SK-N-SH (cell line): ENCODE measurements around the gene DYNC1H1. TPM values are rescaled to one million over a fixed set of nuclear protein-coding genes. Genes with fewer than 3 reads are reported as not detected.

Experiments
- CTCF ChIA-PET: fragments of 300-600, 350-600 bp; formaldehyde crosslinking; extraction: SDS; loops from one replicate; lab custom pipeline; 2021; lab: Yijun Ruan, JAX
- POLR2A ChIA-PET: fragments of 350-600 bp; sonication (Branson Sonifier 250); formaldehyde crosslinking; extraction: SDS; loops from one replicate; lab custom pipeline; 2020; ENCODE audit warnings: antibody characterized with exemption, inconsistent platforms; lab: Yijun Ruan, JAX
- DNase-seq: peaks from one replicate; pipeline ENCODE4 v3.0.0; 2012
- H2AFZ ChIP-seq: fragments of 200-600 bp; sonication (generic); 2 replicates; pipeline ENCODE4 v1.8.1; 2016; ENCODE audit warnings: antibody characterized with exemption, mild to moderate bottlenecking, low read depth
- H3F3A ChIP-seq: fragments of 200-600 bp; sonication (generic); replicated peaks from 2 replicates; pipeline ENCODE3; 2016; ENCODE audit warnings: antibody characterized with exemption, mild to moderate bottlenecking; ENCODE audit not compliant: insufficient read depth
- H3K27ac ChIP-seq, 2 experiments: fragments of 200-500 bp in 1 of 2; fragments of 200-600 bp in 1 of 2; sonication (Bioruptor generic) in 1 of 2; sonication (generic), shearing (Covaris generic) in 1 of 2; 2 replicates each; pipeline versions ENCODE4 v1.5.1 to v1.6.1; 2014 to 2016; ENCODE audit warnings: low read depth in 2 of 2, inconsistent platforms in 1 of 2, low read length in 1 of 2, mild to moderate bottlenecking in 1 of 2, mixed read lengths in 1 of 2
- H3K27me3 ChIP-seq: fragments of 200-600 bp; sonication (generic), shearing (Covaris generic); 2 replicates; pipeline ENCODE4 v1.6.1; 2016; ENCODE audit warnings: mixed run types; ENCODE audit not compliant: insufficient read depth
- H3K36me3 ChIP-seq, 2 experiments: fragments of 200-500 bp in 1 of 2; fragments of 200-600 bp in 1 of 2; sonication (Bioruptor generic) in 1 of 2; sonication (generic) in 1 of 2; replicated peaks in 1 of 2; 2 replicates each; pipeline versions ENCODE3 to v1.5.1; 2014 to 2016; ENCODE audit warnings: low read length in 1 of 2, mild to moderate bottlenecking in 1 of 2; ENCODE audit not compliant: insufficient read depth in 2 of 2, control insufficient read depth in 1 of 2
- H3K4me1 ChIP-seq, 2 experiments: fragments of 200-500 bp in 1 of 2; fragments of 200-600 bp in 1 of 2; sonication (Bioruptor generic) in 1 of 2; sonication (generic), shearing (Covaris generic) in 1 of 2; 2 replicates each; pipeline versions ENCODE4 v1.5.1 to v1.6.1; 2014 to 2016; ENCODE audit warnings: low read depth in 1 of 2, low read length in 1 of 2, mixed run types in 1 of 2; ENCODE audit not compliant: insufficient read depth in 2 of 2, control insufficient read depth in 1 of 2
- H3K4me2 ChIP-seq: fragments of 200-600 bp; sonication (generic), shearing (Covaris generic); 2 replicates; pipeline ENCODE4 v1.6.1; 2017; ENCODE audit warnings: mixed run types
- H3K4me3 ChIP-seq, 2 experiments: fragments of 200-500 bp in 1 of 2; fragments of 200-600 bp in 1 of 2; sonication (Bioruptor generic) in 1 of 2; sonication (generic), shearing (Covaris generic) in 1 of 2; 2 replicates each; pipeline versions ENCODE4 v1.5.1 to v1.8.1; 2014 to 2016; ENCODE audit warnings: low read depth in 2 of 2, inconsistent platforms in 1 of 2, low read length in 1 of 2, mild to moderate bottlenecking in 1 of 2, mixed read lengths in 1 of 2, moderate library complexity in 1 of 2
- H3K79me2 ChIP-seq: fragments of 200-600 bp; sonication (generic); 2 replicates; pipeline ENCODE4 v1.8.1; 2017; ENCODE audit warnings: mild to moderate bottlenecking; ENCODE audit not compliant: insufficient read depth
- H3K9ac ChIP-seq: fragments of 200-600 bp; sonication (generic); 2 replicates; pipeline ENCODE4 v1.6.1; 2017; ENCODE audit warnings: mixed run types
- H3K9me2 ChIP-seq: fragments of 200-600 bp; sonication (generic); 2 replicates; pipeline ENCODE4 v1.6.1; 2017; ENCODE audit warnings: mixed run types
- H3K9me3 ChIP-seq: fragments of 200-600 bp; sonication (generic); 2 replicates; pipeline ENCODE4 v1.6.1; 2017; ENCODE audit warnings: mixed run types, mild to moderate bottlenecking, moderate library complexity
- H4K20me1 ChIP-seq: fragments of 200-600 bp; sonication (generic); 2 replicates; pipeline ENCODE4 v1.6.1; 2017; ENCODE audit warnings: mild to moderate bottlenecking, mixed run types; ENCODE audit not compliant: insufficient read depth
- EP300 ChIP-seq, 2 experiments: IDR thresholded peaks; 2 replicates each; pipeline versions ENCODE4 v1.4.0 to v1.6.1; 2012; ENCODE audit warnings: borderline replicate concordance in 1 of 2, low read depth in 1 of 2, low read length in 1 of 2
- GABPA ChIP-seq: IDR thresholded peaks from 2 replicates; pipeline ENCODE4 v1.4.0; 2012; ENCODE audit warnings: low read depth, mild to moderate bottlenecking
- GATA2 ChIP-seq: sonication (generic); formaldehyde crosslinking; IDR thresholded peaks from 2 replicates; pipeline ENCODE4 v1.5.0; 2020; ENCODE audit warnings: mild to moderate bottlenecking, missing genetic modification reagents
- JUND ChIP-seq: IDR thresholded peaks from 2 replicates; pipeline ENCODE4 v1.4.0; 2012
- MEF2A ChIP-seq: IDR thresholded peaks from 2 replicates; pipeline ENCODE4 v1.4.0; 2012; ENCODE audit warnings: low read depth, borderline replicate concordance
- MXI1 ChIP-seq: IDR thresholded peaks from 2 replicates; pipeline ENCODE4 v1.6.1; 2012; ENCODE audit warnings: mild to moderate bottlenecking, low read depth, low read length, improper control_type of control experiment
- POLR2AphosphoS5 ChIP-seq: IDR thresholded peaks from 2 replicates; pipeline ENCODE4 v1.6.1; 2012; ENCODE audit warnings: low read depth, low read length
- RAD21 ChIP-seq: IDR thresholded peaks from 2 replicates; pipeline ENCODE4 v1.6.1; 2012; ENCODE audit warnings: mild to moderate bottlenecking, low read length
- RCOR1 ChIP-seq: fragments of 150-350 bp; IDR thresholded peaks from 2 replicates; pipeline ENCODE4 v1.6.1; 2017; ENCODE audit warnings: antibody characterized with exemption, low read length
- SMC3 ChIP-seq: IDR thresholded peaks from 2 replicates; pipeline ENCODE4 v1.6.1; 2012; ENCODE audit warnings: low read depth, low read length, improper control_type of control experiment
- TAF1 ChIP-seq: IDR thresholded peaks from 2 replicates; pipeline ENCODE4 v1.6.1; 2012; ENCODE audit warnings: low read depth, mild to moderate bottlenecking, low read length, moderate library complexity, borderline replicate concordance
- WGBS: methylation state at CpG from one replicate; pipeline ENCODE4 v1.1.6; 2017; ENCODE audit warnings: low lambda C conversion rate; 5-methylcytosine and 5-hydroxymethylcytosine counted together
- polyA plus RNA-seq, 3 experiments: library from polyadenylated mRNA; depleted of rRNA; stranded (reverse); fragments of >200 nt; gene quantifications; 2 replicates each; pipeline ENCODE4 v1.2.3, GENCODE V29; 2012
- TF ChIP-seq, protein P1 (sequence below): IDR thresholded peaks from 2 replicates; pipeline ENCODE4 v1.4.0; 2012; ENCODE audit warnings: low read depth
- TF ChIP-seq, protein P2 (sequence below): IDR thresholded peaks from 2 replicates; pipeline ENCODE4 v1.6.1; 2012; ENCODE audit warnings: mild to moderate bottlenecking, low read depth, low read length, moderate library complexity
- TF ChIP-seq, protein P3 (sequence below): IDR thresholded peaks from 2 replicates; pipeline ENCODE4; 2012

Gene DYNC1H1
- polyA plus RNA-seq, 1 of the 3 experiments (the other 2 are of a cell fraction) = 140 TPM

DNA sequence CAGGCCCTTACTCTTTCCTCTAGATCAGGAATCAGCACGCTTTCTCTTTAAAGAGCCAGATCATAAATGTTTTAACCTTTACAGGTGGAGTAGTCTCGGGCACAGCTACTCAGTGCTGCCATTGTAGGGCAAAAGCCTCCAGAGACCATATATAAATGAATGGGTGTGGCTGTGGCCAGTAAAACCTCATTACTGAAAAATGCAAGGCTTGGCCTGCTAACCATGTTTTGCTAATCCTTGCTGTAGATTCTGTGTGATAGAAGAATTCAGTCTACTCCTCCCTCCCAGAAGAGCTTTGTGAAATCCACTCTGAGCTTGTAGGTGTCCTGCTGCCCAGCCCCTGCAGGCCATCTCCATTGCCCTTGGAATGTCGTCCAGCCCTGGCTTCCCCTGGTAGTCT, 64.4 kb downstream of the DYNC1H1 start:
- Histone ChIP-seq H3F3A (peaks cover 9% of the 10 kb centered on the region), H3K27ac (no peak overlapping the region), H2AFZ (no peak overlapping the region), H3K9me2 (no peaks in the 10 kb centered on the region), H3K9me3 (no peaks in the 10 kb centered on the region), H3K27me3 (no peaks in the 10 kb centered on the region), H3K4me3 (no peak overlapping the region), H3K9ac (no peak overlapping the region), H3K36me3 (peaks cover 72 to 87% of the 10 kb centered on the region in 2 experiments), H3K79me2 (no peaks in the 10 kb centered on the region), H3K4me1 (0 out of 4 replicates have a peak, but pooled peaks cover 0 to 3% of the 10 kb centered on the region in 2 experiments), H3K4me2 (no peak overlapping the region), H4K20me1 (no peaks in the 10 kb centered on the region)
- TF ChIP-seq RAD21 (no peak), SMC3 (no peak), MEF2A (no peak)
- TF ChIP-seq, protein P1, sequence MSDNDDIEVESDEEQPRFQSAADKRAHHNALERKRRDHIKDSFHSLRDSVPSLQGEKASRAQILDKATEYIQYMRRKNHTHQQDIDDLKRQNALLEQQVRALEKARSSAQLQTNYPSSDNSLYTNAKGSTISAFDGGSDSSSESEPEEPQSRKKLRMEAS = no peak
- 88% methylated on average over 3 of the region's 3 CpGs for WGBS
- POLR2A ChIA-PET = no interaction called here
- CTCF ChIA-PET = interaction anchor here (1.2 to 1.4 kb wide), 2 partner anchors 11 to 14 kb away, joined by 3 to 5 read pairs; no protein-coding TSS in a partner anchor
- DNase-seq = no peak

DNA sequence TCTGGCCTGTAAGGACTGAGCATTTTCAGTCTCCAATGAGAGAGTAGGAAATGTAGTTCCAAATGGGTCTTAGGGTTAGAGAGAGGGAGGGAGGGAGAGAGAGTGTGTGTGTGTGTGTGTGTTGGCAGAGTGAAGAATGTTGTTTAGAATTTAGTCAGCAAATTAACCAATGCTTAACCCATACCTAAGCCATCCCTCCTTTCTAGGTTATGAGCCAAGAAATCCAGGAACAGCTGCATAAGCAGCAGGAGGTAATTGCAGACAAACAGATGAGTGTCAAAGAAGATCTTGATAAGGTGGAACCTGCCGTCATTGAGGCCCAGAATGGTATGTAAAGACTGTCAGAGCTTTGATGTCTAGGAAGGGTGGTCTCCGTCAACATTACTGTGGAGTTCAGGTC, 65.6 kb downstream of the DYNC1H1 start:
- H3F3A ChIP-seq = peaks cover 7% of the 10 kb centered on the region
- H3K4me3 ChIP-seq = no peak overlapping the region
- no peaks in the 10 kb centered on the region for H4K20me1 ChIP-seq
- peaks cover 76 to 87% of the 10 kb centered on the region in 2 experiments for H3K36me3 ChIP-seq
- no peak overlapping the region for H3K9ac ChIP-seq
- no peaks in the 10 kb centered on the region for H3K27me3 ChIP-seq
- H3K9me2 ChIP-seq = no peaks in the 10 kb centered on the region
- no peak for DNase-seq
- H3K9me3 ChIP-seq = no peaks in the 10 kb centered on the region
- WGBS = 63% methylated on average over 2 of the region's 2 CpGs
- ChIA-PET POLR2A (no interaction called here), CTCF (interaction anchor here (0.7 to 2.4 kb wide), 2 partner anchors 17 to 284 kb away, joined by 3 to 9 read pairs; no protein-coding TSS in a partner anchor)
- no peak for TF ChIP-seq TAF1
- TF ChIP-seq RCOR1 = no peak
- TF ChIP-seq GABPA = no peak
- TF ChIP-seq EP300 (IDR thresholded peaks at IDR 0.05; ENCODE audit: borderline replicate concordance in 1 of 2, low read depth in 1 of 2, low read length in 1 of 2) = no peak
- no peak for TF ChIP-seq POLR2AphosphoS5
- no peak for TF ChIP-seq JUND
- TF ChIP-seq MEF2A = no peak
- TF ChIP-seq, protein P2, sequence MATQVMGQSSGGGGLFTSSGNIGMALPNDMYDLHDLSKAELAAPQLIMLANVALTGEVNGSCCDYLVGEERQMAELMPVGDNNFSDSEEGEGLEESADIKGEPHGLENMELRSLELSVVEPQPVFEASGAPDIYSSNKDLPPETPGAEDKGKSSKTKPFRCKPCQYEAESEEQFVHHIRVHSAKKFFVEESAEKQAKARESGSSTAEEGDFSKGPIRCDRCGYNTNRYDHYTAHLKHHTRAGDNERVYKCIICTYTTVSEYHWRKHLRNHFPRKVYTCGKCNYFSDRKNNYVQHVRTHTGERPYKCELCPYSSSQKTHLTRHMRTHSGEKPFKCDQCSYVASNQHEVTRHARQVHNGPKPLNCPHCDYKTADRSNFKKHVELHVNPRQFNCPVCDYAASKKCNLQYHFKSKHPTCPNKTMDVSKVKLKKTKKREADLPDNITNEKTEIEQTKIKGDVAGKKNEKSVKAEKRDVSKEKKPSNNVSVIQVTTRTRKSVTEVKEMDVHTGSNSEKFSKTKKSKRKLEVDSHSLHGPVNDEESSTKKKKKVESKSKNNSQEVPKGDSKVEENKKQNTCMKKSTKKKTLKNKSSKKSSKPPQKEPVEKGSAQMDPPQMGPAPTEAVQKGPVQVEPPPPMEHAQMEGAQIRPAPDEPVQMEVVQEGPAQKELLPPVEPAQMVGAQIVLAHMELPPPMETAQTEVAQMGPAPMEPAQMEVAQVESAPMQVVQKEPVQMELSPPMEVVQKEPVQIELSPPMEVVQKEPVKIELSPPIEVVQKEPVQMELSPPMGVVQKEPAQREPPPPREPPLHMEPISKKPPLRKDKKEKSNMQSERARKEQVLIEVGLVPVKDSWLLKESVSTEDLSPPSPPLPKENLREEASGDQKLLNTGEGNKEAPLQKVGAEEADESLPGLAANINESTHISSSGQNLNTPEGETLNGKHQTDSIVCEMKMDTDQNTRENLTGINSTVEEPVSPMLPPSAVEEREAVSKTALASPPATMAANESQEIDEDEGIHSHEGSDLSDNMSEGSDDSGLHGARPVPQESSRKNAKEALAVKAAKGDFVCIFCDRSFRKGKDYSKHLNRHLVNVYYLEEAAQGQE = no peak
- TF ChIP-seq MXI1 = no peak
- TF ChIP-seq GATA2 (CRISPR knock-in tag) = no peak
- TF ChIP-seq, protein P3, sequence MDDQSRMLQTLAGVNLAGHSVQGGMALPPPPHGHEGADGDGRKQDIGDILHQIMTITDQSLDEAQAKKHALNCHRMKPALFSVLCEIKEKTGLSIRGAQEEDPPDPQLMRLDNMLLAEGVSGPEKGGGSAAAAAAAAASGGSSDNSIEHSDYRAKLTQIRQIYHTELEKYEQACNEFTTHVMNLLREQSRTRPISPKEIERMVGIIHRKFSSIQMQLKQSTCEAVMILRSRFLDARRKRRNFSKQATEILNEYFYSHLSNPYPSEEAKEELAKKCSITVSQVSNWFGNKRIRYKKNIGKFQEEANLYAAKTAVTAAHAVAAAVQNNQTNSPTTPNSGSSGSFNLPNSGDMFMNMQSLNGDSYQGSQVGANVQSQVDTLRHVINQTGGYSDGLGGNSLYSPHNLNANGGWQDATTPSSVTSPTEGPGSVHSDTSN = no peak
- H3K4me1 ChIP-seq = 0 out of 4 replicates have a peak, but pooled peaks cover 0 to 3% of the 10 kb centered on the region in 2 experiments
- H3K27ac ChIP-seq = no peak overlapping the region
- no peak overlapping the region for H3K4me2 ChIP-seq
- no peak overlapping the region for H2AFZ ChIP-seq
- no peaks in the 10 kb centered on the region for H3K79me2 ChIP-seq
